Thymus (tissue), 11 donors: ENCODE results near the gene WDR27. TPM values are rescaled to one million over a fixed set of nuclear protein-coding genes. Genes with fewer than 3 reads are reported as not detected.
"Not testable (repeated sequence)": the region's sequence is repeated elsewhere in the genome, so short reads cannot be mapped to it uniquely, and the experiment has no call there.

Experiments
- DNase-seq, 9 donors: peaks; one replicate each; pipeline ENCODE4 v3.0.0-alpha.2; 2013; ENCODE audit warnings: low spot score in 9 of 9, low read depth in 6 of 9, missing footprints in 1 of 9
- H3K27ac ChIP-seq, 2 donors: one replicate each; pipeline ENCODE4 v1.5.1; 2013; ENCODE audit warnings: control low read depth in 1 of 2, low read depth in 1 of 2, low read length in 1 of 2, mild to moderate bottlenecking in 1 of 2, moderate library complexity in 1 of 2
- H3K27me3 ChIP-seq, 2 donors: one replicate each; pipeline ENCODE4 v1.5.1; 2013; ENCODE audit warnings: low read length in 1 of 2; ENCODE audit not compliant: control insufficient read depth in 2 of 2, insufficient read depth in 1 of 2
- H3K36me3 ChIP-seq, 2 donors: one replicate each; pipeline ENCODE4 v1.5.1; 2013; ENCODE audit warnings: low read length in 1 of 2, mild to moderate bottlenecking in 1 of 2, moderate library complexity in 1 of 2; ENCODE audit not compliant: control insufficient read depth in 2 of 2, insufficient read depth in 2 of 2
- H3K4me1 ChIP-seq, 2 donors: one replicate each; pipeline ENCODE4 v1.5.1; 2013; ENCODE audit warnings: low read length in 2 of 2; ENCODE audit not compliant: control insufficient read depth in 2 of 2, insufficient read depth in 2 of 2
- H3K4me3 ChIP-seq, 2 donors: one replicate each; pipeline ENCODE4 v1.5.1; 2013; ENCODE audit warnings: low read length in 2 of 2, control low read depth in 1 of 2, mild to moderate bottlenecking in 1 of 2
- H3K9me3 ChIP-seq, 2 donors: one replicate each; pipeline ENCODE4 v1.5.1; 2013; ENCODE audit warnings: low read length in 1 of 2, mild to moderate bottlenecking in 1 of 2; ENCODE audit not compliant: control insufficient read depth in 2 of 2, insufficient read depth in 1 of 2
- WGBS: extraction: QIAGEN DNeasy Blood & Tissue Kit; methylation state at CpG from one replicate; pipeline ENCODE4 v1.1.7; 2013; 5-methylcytosine and 5-hydroxymethylcytosine counted together
- polyA plus RNA-seq: library from polyadenylated mRNA; stranded (reverse); fragments of 200-250 nt; gene quantifications from one replicate; pipeline ENCODE4 v1.2.3, GENCODE V29; 2013
- total RNA-seq: library from RNA; stranded (reverse); fragments of 120-200 nt; gene quantifications from one replicate; pipeline ENCODE4 v1.2.4, GENCODE V29; 2013
- donor health status: healthy.

WDR27 gene
- total and polyA plus RNA-seq, 2 donors = 13.9 to 42.0 TPM

GRCh38 chr6:169651498-169651897, 50.3 kb downstream of the WDR27 start:
- Histone ChIP-seq H3K36me3 (peaks cover 0 to 6% of the 10 kb centered on the region in 2 donors), H3K4me3 (no peak overlapping the region), H3K27me3 (no peaks in the 10 kb centered on the region), H3K27ac (no peak overlapping the region), H3K4me1 (peaks cover 0 to 10% of the 10 kb centered on the region in 2 donors), H3K9me3 (peaks cover 0 to 5% of the 10 kb centered on the region in 2 donors)
- no peak for DNase-seq
- 99% methylated on average over 12 of the region's 12 CpGs for WGBS

- peaks cover 0 to 5% of the 10 kb centered on the region in 2 donors for H3K9me3 ChIP-seq
- H3K4me1 ChIP-seq = peaks cover 0 to 10% of the 10 kb centered on the region in 2 donors
- 93% methylated on average over 4 of the region's 6 CpGs for WGBS
- H3K27me3 ChIP-seq = no peaks in the 10 kb centered on the region
- no peak overlapping the region for H3K4me3 ChIP-seq
- DNase-seq = no peak
- peaks cover 0 to 3% of the 10 kb centered on the region in 2 donors for H3K36me3 ChIP-seq
- H3K27ac ChIP-seq = no peak overlapping the region
Measured at GRCh38 chr6:169650959-169651292, 50.9 kb downstream of the WDR27 start.

- Histone ChIP-seq H3K27ac (no peak overlapping the region), H3K36me3 (peaks cover 0 to 3% of the 10 kb centered on the region in 2 donors), H3K9me3 (peaks cover 0 to 5% of the 10 kb centered on the region in 2 donors), H3K27me3 (no peaks in the 10 kb centered on the region), H3K4me3 (no peak overlapping the region), H3K4me1 (peaks cover 0 to 6% of the 10 kb centered on the region in 2 donors)
- WGBS = 97% methylated on average over 3 of the region's 3 CpGs
- DNase-seq = no peak
Measured at GRCh38 chr6:169650241-169650958, 51.4 kb downstream of the WDR27 start.

GRCh38 chr6:169648617-169649016, 53.2 kb downstream of the WDR27 start:
- WGBS = 97% methylated on average over 9 of the region's 9 CpGs
- Histone ChIP-seq H3K36me3 (peaks cover 0 to 3% of the 10 kb centered on the region in 2 donors), H3K4me1 (no peaks in the 10 kb centered on the region), H3K9me3 (no peaks in the 10 kb centered on the region), H3K27ac (no peak overlapping the region), H3K4me3 (no peak overlapping the region), H3K27me3 (no peaks in the 10 kb centered on the region)
- DNase-seq = no peak

- DNase-seq = no peak
- no peak overlapping the region for H3K4me3 ChIP-seq
- no peaks in the 10 kb centered on the region for H3K4me1 ChIP-seq
- H3K9me3 ChIP-seq = no peaks in the 10 kb centered on the region
- no peaks in the 10 kb centered on the region for H3K27me3 ChIP-seq
- no peak overlapping the region for H3K27ac ChIP-seq
- 96% methylated on average over 10 of the region's 10 CpGs for WGBS
- peaks cover 0 to 3% of the 10 kb centered on the region in 2 donors for H3K36me3 ChIP-seq
Measured at GRCh38 chr6:169648092-169648491, 53.7 kb downstream of the WDR27 start.

GRCh38 chr6:169647637-169648036, 54.2 kb downstream of the WDR27 start:
- Histone ChIP-seq H3K4me1 (no peaks in the 10 kb centered on the region), H3K27me3 (no peaks in the 10 kb centered on the region), H3K27ac (no peak overlapping the region), H3K36me3 (peaks cover 0 to 3% of the 10 kb centered on the region in 2 donors), H3K9me3 (no peaks in the 10 kb centered on the region), H3K4me3 (no peak overlapping the region)
- 96% methylated on average over 13 of the region's 13 CpGs for WGBS
- no peak for DNase-seq

- DNase-seq = no peak
- H3K27ac ChIP-seq = no peak overlapping the region
- no peaks in the 10 kb centered on the region for H3K9me3 ChIP-seq
- no peak overlapping the region for H3K4me3 ChIP-seq
- no peaks in the 10 kb centered on the region for H3K4me1 ChIP-seq
- WGBS = 97% methylated on average over 19 of the region's 19 CpGs
- peaks cover 0 to 3% of the 10 kb centered on the region in 2 donors for H3K36me3 ChIP-seq
- H3K27me3 ChIP-seq = no peaks in the 10 kb centered on the region
Measured at GRCh38 chr6:169646906-169647567, 54.8 kb downstream of the WDR27 start.

GRCh38 chr6:169645459-169645858, 56.4 kb downstream of the WDR27 start:
- H3K9me3 ChIP-seq, DNase-seq, H3K4me3 ChIP-seq, H3K27ac ChIP-seq, H3K4me1 ChIP-seq, H3K27me3 ChIP-seq, H3K36me3 ChIP-seq: not testable (repeated sequence)
- WGBS = 98% methylated on average over 5 of the region's 5 CpGs

GRCh38 chr6:169643521-169643920, 58.3 kb downstream of the WDR27 start:
- no peak overlapping the region for H3K4me3 ChIP-seq
- H3K36me3 ChIP-seq = peaks cover 0 to 2% of the 10 kb centered on the region in 2 donors
- no peak for DNase-seq
- H3K9me3 ChIP-seq = no peaks in the 10 kb centered on the region
- WGBS = 92% methylated on average over 1 of the region's 1 CpG
- peaks cover 4 to 5% of the 10 kb centered on the region in 2 donors for H3K4me1 ChIP-seq
- no peak overlapping the region for H3K27ac ChIP-seq
- H3K27me3 ChIP-seq = no peaks in the 10 kb centered on the region
